GM21825 (cell line): ENCODE results near the gene ZNF425.
"Not testable (repeated sequence)": the region's sequence is repeated elsewhere in the genome, so short reads cannot be mapped to it uniquely, and the experiment has no call there.

ENCODE experiments used
- ATAC-seq: cut with Tn5 transposase; IDR thresholded peaks from one replicate; pipeline ENCODE4 v1.9.1; 2021; ENCODE audit warnings: mild to moderate bottlenecking, moderate library complexity; ENCODE audit not compliant: unreplicated experiment

ZNF425 gene

GRCh38 chr7:149074116-149074885 is 51.8 kb downstream of the ZNF425 start:
- ATAC-seq = no peak

GRCh38 chr7:149072438-149072775 is 53.7 kb downstream of the ZNF425 start:
- ATAC-seq = no peak

DNA sequence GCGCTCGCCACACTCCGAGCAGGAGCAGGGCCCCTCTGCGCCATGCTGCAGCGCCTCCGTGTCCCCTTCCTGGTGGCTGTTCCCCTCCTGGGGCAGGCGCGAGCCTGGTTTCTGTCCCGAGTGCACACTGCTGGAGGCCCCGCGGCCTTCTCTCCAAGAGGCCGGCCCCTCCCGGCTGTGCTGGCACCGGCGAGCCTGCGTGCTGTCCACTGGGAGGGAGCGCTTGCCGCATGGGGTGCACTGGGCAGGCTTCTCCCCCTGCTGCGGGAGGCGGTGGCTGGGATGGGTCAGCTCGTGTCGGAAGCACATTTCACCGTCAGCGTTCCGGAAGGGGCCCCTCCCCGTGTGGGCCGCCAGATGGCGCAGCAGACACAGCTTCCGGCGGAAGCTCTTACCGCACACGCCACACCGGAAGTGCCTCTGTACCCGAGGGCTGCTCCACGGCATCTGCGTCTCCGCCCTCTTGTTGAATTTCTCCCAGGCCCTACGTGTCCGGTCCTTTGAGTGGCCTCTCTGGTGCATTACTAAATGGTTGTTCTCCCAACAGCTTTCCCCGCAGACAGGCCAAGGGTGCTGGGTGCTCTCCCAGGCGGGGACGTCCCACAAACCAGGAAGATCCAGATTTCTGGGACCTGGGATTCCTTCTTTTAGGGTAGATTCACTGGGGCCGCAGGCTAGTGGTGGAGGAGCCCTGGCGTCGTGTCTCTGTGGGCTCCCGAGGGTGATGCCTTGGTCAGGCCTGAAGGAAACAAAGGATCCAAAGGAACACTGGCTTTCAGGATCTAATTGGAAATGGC is 54.3 kb downstream of the ZNF425 start:
- no peak for ATAC-seq

DNA sequence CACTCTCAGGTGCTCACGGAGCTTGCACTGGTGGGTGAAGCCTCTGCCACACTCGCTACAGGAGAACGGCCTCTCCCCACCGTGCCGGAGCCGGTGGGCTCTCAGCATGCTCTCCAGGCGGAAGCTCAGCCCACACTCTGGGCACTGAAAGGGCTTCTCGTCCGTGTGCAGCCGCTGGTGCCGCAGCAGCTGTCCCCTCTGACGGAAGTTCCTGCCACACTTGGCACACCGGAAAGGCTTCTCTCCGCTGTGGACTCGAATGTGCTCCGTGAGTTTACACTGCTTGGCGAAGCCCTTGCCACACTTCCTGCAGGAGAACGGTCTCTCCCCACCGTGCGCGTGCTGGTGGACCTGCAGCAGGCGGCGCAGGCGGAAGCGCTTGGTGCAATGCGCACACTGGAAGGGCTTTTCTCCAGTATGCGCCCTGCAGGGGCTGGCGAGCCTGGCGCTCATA is 54.9 kb downstream of the ZNF425 start:
- ATAC-seq = no peak

DNA sequence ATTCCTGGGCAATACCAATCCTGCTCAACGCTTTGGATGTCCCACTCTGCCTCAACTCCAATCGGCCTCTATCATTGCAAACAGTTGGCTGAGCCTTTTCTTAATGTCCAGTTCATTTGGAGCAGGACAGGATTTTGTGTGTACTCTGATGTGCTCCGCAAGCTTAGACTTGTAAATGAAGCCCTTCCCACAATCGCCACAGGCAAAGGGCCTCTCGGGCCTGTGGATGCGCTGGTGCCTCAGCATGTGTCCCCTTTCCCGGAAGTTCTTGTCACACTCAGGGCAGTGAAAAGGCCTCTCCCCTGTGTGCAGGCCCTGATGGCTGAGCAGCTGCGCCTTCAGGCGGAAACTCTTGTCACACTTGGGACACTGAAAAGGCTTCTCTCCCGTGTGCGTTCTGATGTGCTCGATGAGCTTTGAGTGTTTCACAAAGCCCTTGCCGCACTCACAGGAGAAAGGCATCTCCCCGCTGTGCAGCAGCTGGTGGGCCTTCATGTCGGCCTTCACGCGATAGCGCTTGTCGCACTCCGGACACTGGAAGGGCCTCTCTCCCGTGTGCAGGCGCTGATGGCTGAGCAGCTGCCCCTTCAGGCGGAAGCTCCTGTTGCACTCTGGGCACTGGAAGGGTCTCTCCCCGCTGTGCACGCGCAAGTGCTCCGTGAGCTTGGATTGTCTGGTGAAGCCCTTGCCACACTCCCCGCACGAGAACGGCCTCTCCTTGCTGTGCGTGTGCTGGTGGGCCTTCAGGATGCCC is 55.6 kb downstream of the ZNF425 start:
- no peak for ATAC-seq

GRCh38 chr7:149067869-149068268 is 58.3 kb downstream of the ZNF425 start:
- no peak for ATAC-seq

GRCh38 chr7:149063476-149063875 is 62.6 kb downstream of the ZNF425 start:
- no peak for ATAC-seq

GRCh38 chr7:149062217-149062899 is 63.8 kb downstream of the ZNF425 start:
- not testable (repeated sequence) for ATAC-seq

GRCh38 chr7:149060156-149060555 is 66.0 kb downstream of the ZNF425 start:
- no peak for ATAC-seq

DNA sequence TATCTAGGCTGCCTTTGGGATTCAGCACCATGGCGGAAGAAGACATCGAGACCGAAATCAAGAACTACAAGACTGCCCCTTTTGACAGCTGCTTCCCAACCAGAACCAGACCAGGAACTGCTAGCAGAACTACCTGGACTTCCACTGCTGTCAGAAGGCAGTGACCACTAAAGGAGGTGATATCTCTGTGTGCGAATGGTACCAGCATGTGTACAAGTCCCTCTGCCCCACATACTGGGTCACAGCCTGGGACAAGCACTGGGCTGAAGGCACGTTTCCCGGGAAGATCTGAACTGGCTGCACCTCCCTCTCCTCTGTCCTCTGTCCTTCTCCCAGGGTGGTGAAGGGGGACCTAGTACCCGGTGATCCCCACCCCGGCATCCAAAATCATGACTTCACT is 72.2 kb downstream of the ZNF425 start:
- no peak for ATAC-seq

DNA sequence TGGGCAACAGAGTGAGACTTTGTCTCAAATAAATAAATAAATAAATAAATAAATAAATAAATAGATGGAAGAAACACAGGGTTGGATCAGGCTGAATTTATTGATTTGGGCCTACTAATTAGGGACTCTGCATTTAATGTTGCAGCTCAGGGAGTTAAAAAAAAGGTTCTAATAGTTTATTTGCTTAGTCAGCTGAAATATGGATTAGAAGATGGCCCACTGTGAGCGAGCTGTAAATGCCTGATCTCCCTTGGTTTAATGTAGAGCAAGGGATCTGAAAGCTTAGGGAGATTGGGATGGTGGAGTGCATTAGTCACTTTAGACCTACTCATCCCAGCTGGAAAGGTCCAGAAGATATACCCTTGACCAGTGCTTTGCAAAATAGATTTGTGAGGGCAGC is 72.7 kb downstream of the ZNF425 start:
- no peak for ATAC-seq
